Measurements from ENCODE around the gene AP3S2. TPM values are rescaled to one million over a fixed set of nuclear protein-coding genes. Genes with fewer than 3 reads are reported as not detected.

Gene AP3S2
- total and polyA plus RNA-seq, 12 donors = 10.8 to 110 (median 60.8) TPM

GRCh38 chr15:89802231-89802928 lies 91.4 kb downstream of the AP3S2 start:
- H3K27me3 ChIP-seq = no peaks in the 10 kb centered on the region
- no peaks in the 10 kb centered on the region for H3K9me3 ChIP-seq (replicated peaks in 1 of 3)
- TF ChIP-seq CTCF (IDR thresholded peaks at IDR 0.05) (no peak), POLR2A (IDR thresholded peaks at IDR 0.05) (no peak)
- H3K4me3 ChIP-seq = no peak overlapping the region
- 63 to 73% (median 68%) methylated on average over 16 of the region's 16 CpGs for WGBS, 4 donors
- H3K4me1 ChIP-seq (replicated peaks in 1 of 2) = no peaks in the 10 kb centered on the region
- H3K36me3 ChIP-seq (replicated peaks in 1 of 2) = no peaks in the 10 kb centered on the region
- no peak for DNase-seq
- intact Hi-C loops (cut with DNase I) = no loop called here
- H3K27ac ChIP-seq = no peak overlapping the region

GRCh38 chr15:89801471-89802195 lies 92.2 kb downstream of the AP3S2 start:
- no peaks in the 10 kb centered on the region for H3K36me3 ChIP-seq (replicated peaks in 1 of 2)
- no peaks in the 10 kb centered on the region for H3K9me3 ChIP-seq (replicated peaks in 1 of 3)
- no peak overlapping the region for H3K27ac ChIP-seq
- TF ChIP-seq CTCF (IDR thresholded peaks at IDR 0.05) (no peak), POLR2A (IDR thresholded peaks at IDR 0.05) (no peak)
- intact Hi-C loops (cut with DNase I) = no loop called here
- no peak overlapping the region for H3K4me3 ChIP-seq
- no peak for DNase-seq
- 76 to 88% (median 82%) methylated on average over 12 to 21 of the region's 21 CpGs for WGBS, 4 donors
- no peaks in the 10 kb centered on the region for H3K4me1 ChIP-seq (replicated peaks in 1 of 2)
- no peaks in the 10 kb centered on the region for H3K27me3 ChIP-seq

GRCh38 chr15:89799918-89800498 lies 93.8 kb downstream of the AP3S2 start:
- TF ChIP-seq CTCF (IDR thresholded peaks at IDR 0.05) = no peak
- TF ChIP-seq POLR2A (IDR thresholded peaks at IDR 0.05) = no peak
- Histone ChIP-seq H3K27ac (no peak overlapping the region), H3K27me3 (no peaks in the 10 kb centered on the region), H3K4me3 (no peak overlapping the region), H3K4me1 (replicated peaks in 1 of 2) (no peaks in the 10 kb centered on the region), H3K36me3 (replicated peaks in 1 of 2) (no peaks in the 10 kb centered on the region), H3K9me3 (replicated peaks in 1 of 3) (no peaks in the 10 kb centered on the region)
- no peak for DNase-seq
- intact Hi-C loops (cut with DNase I) = no loop called here
- WGBS, 4 donors = 73 to 87% (median 79%) methylated on average over 2 of the region's 2 CpGs

- H3K9me3 ChIP-seq (replicated peaks in 1 of 3) = no peaks in the 10 kb centered on the region
- 73 to 89% (median 83%) methylated on average over 11 to 20 of the region's 20 CpGs for WGBS, 4 donors
- TF ChIP-seq CTCF (IDR thresholded peaks at IDR 0.05) (no peak), POLR2A (IDR thresholded peaks at IDR 0.05) (no peak)
- no peaks in the 10 kb centered on the region for H3K27me3 ChIP-seq
- intact Hi-C loops (cut with DNase I) = no loop called here
- H3K4me3 ChIP-seq = no peak overlapping the region
- no peak overlapping the region for H3K27ac ChIP-seq
- H3K36me3 ChIP-seq (replicated peaks in 1 of 2) = no peaks in the 10 kb centered on the region
- DNase-seq = no peak
- no peaks in the 10 kb centered on the region for H3K4me1 ChIP-seq (replicated peaks in 1 of 2)
Measured at GRCh38 chr15:89799011-89799911, 94.5 kb downstream of the AP3S2 start.

Data from adrenal gland (tissue), 12 donors.